ENCODE data around the gene MCCC1.

GRCh38 chr3:182989566-182989965, 109.7 kb downstream of the MCCC1 start:
- TF ChIP-seq SMAD1 (CRISPR knock-in tag; IDR thresholded peaks at IDR 0.05; ENCODE audit: borderline replicate concordance, low read depth), result no peak
- no peak for TF ChIP-seq HIC2 (CRISPR knock-in tag; IDR thresholded peaks at IDR 0.05; ENCODE audit: low read depth)
- no peak for TF ChIP-seq CTCF (CRISPR knock-in tag; IDR thresholded peaks at IDR 0.05)
- TF ChIP-seq MAX (IDR thresholded peaks at IDR 0.05), result no peak
- no peak for TF ChIP-seq PBX3 (CRISPR knock-in tag; IDR thresholded peaks at IDR 0.05; ENCODE audit: borderline replicate concordance)
- TF ChIP-seq BRD4 (CRISPR knock-in tag; IDR thresholded peaks at IDR 0.05), result no peak
- no peak for TF ChIP-seq NONO (IDR thresholded peaks at IDR 0.05)
- TF ChIP-seq NONO (CRISPR knock-in tag; conservative IDR thresholded peaks at IDR 0.05), result no peak
- no peak for TF ChIP-seq NCOR1 (IDR thresholded peaks at IDR 0.05; ENCODE audit: borderline replicate concordance, low read length)
- no peak for TF ChIP-seq ATF7 (IDR thresholded peaks at IDR 0.05)
- TF ChIP-seq ATF7 (CRISPR knock-in tag; IDR thresholded peaks at IDR 0.05), result no peak
- no peak for TF ChIP-seq ZNF530 (CRISPR knock-in tag; IDR thresholded peaks at IDR 0.05; ENCODE audit: low read depth)

Data from HepG2 (cell line).